Measurements from ENCODE around the gene SUPT3H.

SUPT3H gene

DNA sequence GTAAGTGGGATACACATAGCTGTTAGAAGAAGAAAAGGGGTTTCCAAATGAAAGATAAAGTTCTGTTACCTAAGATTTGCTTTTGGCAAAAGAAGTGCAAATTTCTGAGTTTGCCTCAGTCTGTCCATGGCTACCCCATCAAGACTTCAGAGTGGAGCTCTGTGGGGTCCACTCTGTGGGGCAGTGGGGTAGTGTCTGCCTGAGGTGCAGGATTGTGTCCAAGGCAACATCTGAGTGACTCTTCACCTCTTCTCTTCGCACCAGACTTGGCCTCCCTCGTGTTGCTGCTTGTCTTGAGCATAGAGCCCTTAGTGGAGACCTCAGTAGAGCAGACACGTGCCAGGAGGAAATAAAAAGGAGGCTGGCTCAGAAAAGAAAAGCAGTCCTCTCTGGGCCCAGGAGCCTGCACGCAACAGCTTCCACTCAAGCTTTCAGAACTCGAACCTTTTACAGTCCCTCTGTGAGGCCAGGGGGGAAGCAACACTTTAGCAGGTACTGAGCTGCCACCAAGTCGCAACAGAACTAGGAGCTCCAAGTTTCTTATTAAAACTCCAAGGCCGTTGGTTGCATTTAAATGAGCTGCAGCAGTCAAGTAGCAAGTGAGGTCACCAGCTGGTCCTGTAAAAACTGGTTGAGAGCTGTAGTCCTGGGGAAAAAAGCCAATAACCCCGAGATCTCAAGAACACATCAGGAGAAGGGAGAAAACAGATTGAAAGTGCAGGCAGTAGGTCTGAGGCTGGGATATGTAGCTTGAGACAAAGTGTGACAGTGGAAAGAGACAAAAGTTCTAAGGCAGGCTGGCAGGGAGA lies 576.7 kb downstream of the SUPT3H start:
- no peak for TF ChIP-seq CTCF (conservative IDR thresholded peaks at IDR 0.05; ENCODE audit: low read depth, low read length)
- H3K4me3 ChIP-seq (ENCODE audit: low read depth, low read length), result no peak overlapping the region
- DNase-seq (ENCODE audit: low read depth), result no peak

- peak; percentile 92 for DNase-seq (ENCODE audit: low read depth)
- peak; percentile 36 for TF ChIP-seq CTCF (conservative IDR thresholded peaks at IDR 0.05; ENCODE audit: low read depth, low read length)
- peak overlapping the region; percentile 19 for H3K4me3 ChIP-seq (ENCODE audit: low read depth, low read length)
These were observed 577.5 kb downstream of the SUPT3H start for GRCh38 chr6:44800171-44800783.

- no peak for DNase-seq (ENCODE audit: low read depth)
- H3K4me3 ChIP-seq (ENCODE audit: low read depth, low read length), result no peak overlapping the region
- TF ChIP-seq CTCF (conservative IDR thresholded peaks at IDR 0.05; ENCODE audit: low read depth, low read length), result no peak
These were observed 580.0 kb downstream of the SUPT3H start for GRCh38 chr6:44797746-44798145.

GRCh38 chr6:44795326-44795725 lies 582.4 kb downstream of the SUPT3H start:
- TF ChIP-seq CTCF (conservative IDR thresholded peaks at IDR 0.05; ENCODE audit: low read depth, low read length), result no peak
- DNase-seq (ENCODE audit: low read depth), result no peak
- H3K4me3 ChIP-seq (ENCODE audit: low read depth, low read length), result no peak overlapping the region

DNA sequence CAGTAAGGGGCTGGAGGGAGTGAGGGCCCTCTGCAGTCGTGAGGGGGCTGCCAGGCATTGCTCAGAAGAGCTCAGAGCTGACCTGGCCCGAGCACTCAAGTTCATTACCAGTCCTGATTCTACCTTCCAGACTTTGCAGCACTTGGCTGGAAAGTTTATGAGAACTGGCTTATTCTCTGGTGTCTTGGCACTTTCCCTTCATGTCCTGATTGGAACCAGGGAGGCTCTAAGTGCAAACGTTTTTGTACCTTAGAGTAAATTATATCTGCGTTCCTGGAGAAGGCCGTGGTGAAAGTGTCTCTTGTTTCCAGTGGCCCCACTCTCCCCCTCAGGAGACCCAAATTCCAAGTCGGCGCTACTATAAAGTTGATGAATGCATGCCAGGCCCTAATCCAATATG lies 587.9 kb downstream of the SUPT3H start:
- no peak for DNase-seq (ENCODE audit: low read depth)
- H3K4me3 ChIP-seq (ENCODE audit: low read depth, low read length), result no peak overlapping the region
- TF ChIP-seq CTCF (conservative IDR thresholded peaks at IDR 0.05; ENCODE audit: low read depth, low read length), result no peak

- no peak for TF ChIP-seq CTCF (conservative IDR thresholded peaks at IDR 0.05; ENCODE audit: low read depth, low read length)
- DNase-seq (ENCODE audit: low read depth), result no peak
- H3K4me3 ChIP-seq (ENCODE audit: low read depth, low read length), result no peak overlapping the region
These were observed 588.7 kb downstream of the SUPT3H start for GRCh38 chr6:44789061-44789460.
